ENCODE data around the gene ARFRP1. TPM values are rescaled to one million over a fixed set of nuclear protein-coding genes. Genes with fewer than 3 reads are reported as not detected.

ARFRP1 gene
- total and polyA plus RNA-seq, 12 donors = 18.8 to 75.9 (median 42.2) TPM

- peaks cover 42% of the 10 kb centered on the region in 2 donors for H3K4me1 ChIP-seq (replicated peaks in 1 of 2)
- peak overlapping the region in 1 of 4 donors; percentile 62 for H3K4me3 ChIP-seq
- TF ChIP-seq CTCF (IDR thresholded peaks at IDR 0.05) (no peak), POLR2A (IDR thresholded peaks at IDR 0.05) (no peak)
- H3K36me3 ChIP-seq (replicated peaks in 1 of 2) = peaks cover 0 to 41% of the 10 kb centered on the region in 2 donors
- H3K27ac ChIP-seq = peak overlapping the region in 2 of 5 donors; percentile 85 to 87
- peak in 4 of 7 donors; percentile 23 to 42 (median 33) for DNase-seq
- WGBS, 4 donors = 21 to 60% (median 33%) methylated on average over 2 to 43 of the region's 43 CpGs
- intact Hi-C loops (cut with DNase I) = no loop called here
- no peaks in the 10 kb centered on the region for H3K27me3 ChIP-seq
- no peaks in the 10 kb centered on the region for H3K9me3 ChIP-seq (replicated peaks in 1 of 3)
Measured at GRCh38 chr20:63737945-63738686, 30.3 kb upstream of the ARFRP1 start.

- WGBS, 4 donors = 6 to 21% (median 18%) methylated on average over 9 to 26 of the region's 26 CpGs; no CpG with 5 or more reads in 1 of the 4 donors
- no peak for DNase-seq
- peak overlapping the region in 1 of 4 donors; percentile 33 for H3K4me3 ChIP-seq
- H3K4me1 ChIP-seq (replicated peaks in 1 of 2) = peaks cover 42% of the 10 kb centered on the region in 2 donors
- intact Hi-C loops (cut with DNase I) = no loop called here
- H3K36me3 ChIP-seq (replicated peaks in 1 of 2) = peaks cover 0 to 36% of the 10 kb centered on the region in 2 donors
- no peaks in the 10 kb centered on the region for H3K9me3 ChIP-seq (replicated peaks in 1 of 3)
- H3K27ac ChIP-seq = no peak overlapping the region
- no peaks in the 10 kb centered on the region for H3K27me3 ChIP-seq
- TF ChIP-seq CTCF (IDR thresholded peaks at IDR 0.05) = no peak
Measured at GRCh38 chr20:63737695-63737944, 29.8 kb upstream of the ARFRP1 start.

- Histone ChIP-seq H3K4me1 (replicated peaks in 1 of 2) (peaks cover 40 to 42% of the 10 kb centered on the region in 2 donors), H3K9me3 (replicated peaks in 1 of 3) (no peaks in the 10 kb centered on the region), H3K27ac (no peak overlapping the region), H3K36me3 (replicated peaks in 1 of 2) (peaks cover 0 to 30% of the 10 kb centered on the region in 2 donors), H3K4me3 (peak overlapping the region in 1 of 4 donors; percentile 33), H3K27me3 (no peaks in the 10 kb centered on the region)
- no peak for TF ChIP-seq POLR2A (IDR thresholded peaks at IDR 0.05)
- no peak for TF ChIP-seq CTCF (IDR thresholded peaks at IDR 0.05)
- intact Hi-C loops (cut with DNase I) = no loop called here
- DNase-seq = peak in 4 of 7 donors; percentile 19 to 36 (median 26)
- WGBS, 4 donors = 17 to 82% (median 39%) methylated on average over 3 to 30 of the region's 30 CpGs
Measured at GRCh38 chr20:63736893-63737694, 29.3 kb upstream of the ARFRP1 start.

- Histone ChIP-seq H3K9me3 (replicated peaks in 1 of 3) (no peaks in the 10 kb centered on the region), H3K27ac (no peak within 1 kb of the TSS), H3K36me3 (replicated peaks in 1 of 2) (peaks cover 0 to 24% of the 10 kb centered on the region in 2 donors), H3K4me3 (peak within 1 kb of the TSS in 1 of 4 donors; percentile 33), H3K4me1 (replicated peaks in 1 of 2) (peaks cover 30 to 32% of the 10 kb centered on the region in 2 donors), H3K27me3 (no peaks in the 10 kb centered on the region)
- TF ChIP-seq CTCF (IDR thresholded peaks at IDR 0.05) (no peak), POLR2A (IDR thresholded peaks at IDR 0.05) (no peak)
- peak in 3 of 7 donors; percentile 11 to 32 (median 20) for DNase-seq
- WGBS, 4 donors = 75 to 84% (median 79%) methylated on average over 12 to 31 of the region's 31 CpGs
- intact Hi-C loops (cut with DNase I) = no loop called here
Measured at GRCh38 chr20:63735859-63736718, 28.3 kb upstream of the ARFRP1 start, which contains the start of gene LIME1. TSS of gene LIME1 (plus strand) at chr20:63736664. CDS start at chr20:63737550, 886 bp downstream.
